C4-2B (cell line): Measurements from ENCODE around the gene CIAO2B.

Experiments
- H3K27ac ChIP-seq: fragments of 450-650 bp; 2 replicates; pipeline ENCODE4 v1.5.1; 2017
- CTCF ChIP-seq: fragments of 450-650 bp; conservative IDR thresholded peaks from 2 replicates; pipeline ENCODE4 v1.5.1; 2017; ENCODE audit warnings: mild to moderate bottlenecking
- ZFX ChIP-seq: fragments of 450-650 bp; IDR thresholded peaks from 2 replicates; pipeline ENCODE4 v1.6.1; 2017

CIAO2B gene

GRCh38 chr16:66937725-66938337, 3.6 kb upstream of the CIAO2B start:
- H3K27ac ChIP-seq: peak overlapping the region; percentile 20; the same call in 1 of the 2 replicates
- no peak for TF ChIP-seq ZFX
- no peak for TF ChIP-seq CTCF

GRCh38 chr16:66936889-66937554, 2.8 kb upstream of the CIAO2B start:
- TF ChIP-seq CTCF (no peak), ZFX (no peak)
- peak overlapping the region; percentile 20 for H3K27ac ChIP-seq

- TF ChIP-seq CTCF (no peak), ZFX (no peak)
- peak overlapping the region; percentile 20 for H3K27ac ChIP-seq
These were observed 2.3 kb upstream of the CIAO2B start for GRCh38 chr16:66936462-66936861.

- TF ChIP-seq CTCF: no peak
- TF ChIP-seq ZFX: no peak
- peak within 1 kb of the TSS; percentile 89 for H3K27ac ChIP-seq
These were observed 1.3 kb upstream of the CIAO2B start, which contains the start of gene CES2 for GRCh38 chr16:66935314-66936011. Gene CES2 (plus strand): TSS chr16:66935516. CDS start chr16:66935636, 120 bp downstream.

GRCh38 chr16:66934839-66935313, 674 bp upstream of the CIAO2B start:
- H3K27ac ChIP-seq: peak overlapping the region; percentile 89

- peak overlapping the region; percentile 89 for H3K27ac ChIP-seq
These were observed 445 bp downstream of the CIAO2B start for GRCh38 chr16:66933776-66934137.

GRCh38 chr16:66932076-66932475, 2.1 kb downstream of the CIAO2B start:
- TF ChIP-seq CTCF: no peak
- no peak for TF ChIP-seq ZFX
- H3K27ac ChIP-seq: no peak overlapping the region

More at GRCh38 chr16:66933776-66934137, 445 bp downstream of the CIAO2B start:
- no peak for TF ChIP-seq ZFX
- no peak for TF ChIP-seq CTCF
